ENCODE results near the gene PDGFD.

- TF ChIP-seq L3MBTL2 (conservative IDR thresholded peaks at IDR 0.05) (no peak), SUZ12 (IDR thresholded peaks at IDR 0.05) (no peak), FOXK2 (IDR thresholded peaks at IDR 0.05) (no peak), ELF4 (IDR thresholded peaks at IDR 0.05) (no peak)
Measured at GRCh38 chr11:103904324-103904667, 259.7 kb downstream of the PDGFD start.
